ENCODE results near the gene ICE1.
"Not testable (repeated sequence)": the region's sequence is repeated elsewhere in the genome, so short reads cannot be mapped to it uniquely, and the experiment has no call there.

ICE1 gene

GRCh38 chr5:5494489-5495402, 72.3 kb downstream of the ICE1 start:
- peak; percentile 88 for DNase-seq

GRCh38 chr5:5497152-5497788, 74.8 kb downstream of the ICE1 start:
- no peak for DNase-seq

- DNase-seq: no peak
These were observed 77.0 kb downstream of the ICE1 start for GRCh38 chr5:5499442-5499841.

- no peak for DNase-seq
These were observed 81.8 kb downstream of the ICE1 start for GRCh38 chr5:5504325-5504724.

- DNase-seq: no peak
These were observed 83.3 kb downstream of the ICE1 start for GRCh38 chr5:5505815-5506214.

GRCh38 chr5:5508391-5508790, 85.9 kb downstream of the ICE1 start:
- no peak for DNase-seq

GRCh38 chr5:5511904-5512416, 89.5 kb downstream of the ICE1 start:
- no peak for DNase-seq

- no peak for DNase-seq
These were observed 90.1 kb downstream of the ICE1 start for GRCh38 chr5:5512543-5512942.

GRCh38 chr5:5520622-5521021, 98.1 kb downstream of the ICE1 start:
- DNase-seq: not testable (repeated sequence)

- DNase-seq: no peak
These were observed 98.6 kb downstream of the ICE1 start for GRCh38 chr5:5521029-5521428.

GRCh38 chr5:5521478-5521877, 99.0 kb downstream of the ICE1 start:
- DNase-seq: no peak

GRCh38 chr5:5522336-5522735, 99.9 kb downstream of the ICE1 start:
- DNase-seq: no peak

- DNase-seq: no peak
These were observed 100.6 kb downstream of the ICE1 start for GRCh38 chr5:5523066-5523505.

GRCh38 chr5:5524327-5524726, 101.8 kb downstream of the ICE1 start:
- DNase-seq: no peak

GRCh38 chr5:5531371-5531770, 108.9 kb downstream of the ICE1 start:
- DNase-seq: no peak

- DNase-seq: no peak
These were observed 110.0 kb downstream of the ICE1 start for GRCh38 chr5:5532306-5533076.

GRCh38 chr5:5533927-5534326, 111.5 kb downstream of the ICE1 start:
- DNase-seq: no peak

- DNase-seq: no peak
These were observed 111.9 kb downstream of the ICE1 start for GRCh38 chr5:5534333-5534732.

- DNase-seq: no peak
These were observed 114.4 kb downstream of the ICE1 start for GRCh38 chr5:5536871-5537270.

- no peak for DNase-seq
These were observed 114.9 kb downstream of the ICE1 start for GRCh38 chr5:5537426-5537825.

- DNase-seq: no peak
These were observed 117.1 kb downstream of the ICE1 start for GRCh38 chr5:5539590-5539989.
